ENCODE measurements around the gene KLHL29.

Gene KLHL29

DNA sequence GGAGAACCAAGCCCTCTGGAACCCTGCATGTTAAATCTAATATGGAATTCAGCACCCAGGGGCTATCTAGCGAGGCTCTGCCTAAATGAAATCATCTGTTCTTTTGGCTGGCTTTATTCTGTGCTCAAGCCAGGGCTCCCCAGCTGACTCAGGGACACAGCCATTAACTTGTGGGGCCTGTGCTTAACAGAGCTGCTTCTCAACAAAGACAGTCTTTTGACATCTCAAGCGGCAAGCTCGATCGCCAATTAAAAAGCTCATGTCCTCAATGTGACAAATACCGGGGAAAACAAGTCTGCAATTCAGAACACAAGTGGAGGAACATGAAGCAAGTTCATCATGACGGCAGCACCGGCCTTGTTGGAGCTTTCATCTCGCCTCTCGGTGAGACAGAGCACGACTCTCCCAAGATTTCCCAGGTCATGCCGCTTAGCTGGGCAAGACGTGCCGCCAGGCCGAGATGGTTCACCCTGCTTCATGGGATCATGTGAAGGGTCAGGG is 64.9 kb downstream of the KLHL29 start:
- DNase-seq (ENCODE audit: low read depth), result no peak
- TF ChIP-seq, protein P1, sequence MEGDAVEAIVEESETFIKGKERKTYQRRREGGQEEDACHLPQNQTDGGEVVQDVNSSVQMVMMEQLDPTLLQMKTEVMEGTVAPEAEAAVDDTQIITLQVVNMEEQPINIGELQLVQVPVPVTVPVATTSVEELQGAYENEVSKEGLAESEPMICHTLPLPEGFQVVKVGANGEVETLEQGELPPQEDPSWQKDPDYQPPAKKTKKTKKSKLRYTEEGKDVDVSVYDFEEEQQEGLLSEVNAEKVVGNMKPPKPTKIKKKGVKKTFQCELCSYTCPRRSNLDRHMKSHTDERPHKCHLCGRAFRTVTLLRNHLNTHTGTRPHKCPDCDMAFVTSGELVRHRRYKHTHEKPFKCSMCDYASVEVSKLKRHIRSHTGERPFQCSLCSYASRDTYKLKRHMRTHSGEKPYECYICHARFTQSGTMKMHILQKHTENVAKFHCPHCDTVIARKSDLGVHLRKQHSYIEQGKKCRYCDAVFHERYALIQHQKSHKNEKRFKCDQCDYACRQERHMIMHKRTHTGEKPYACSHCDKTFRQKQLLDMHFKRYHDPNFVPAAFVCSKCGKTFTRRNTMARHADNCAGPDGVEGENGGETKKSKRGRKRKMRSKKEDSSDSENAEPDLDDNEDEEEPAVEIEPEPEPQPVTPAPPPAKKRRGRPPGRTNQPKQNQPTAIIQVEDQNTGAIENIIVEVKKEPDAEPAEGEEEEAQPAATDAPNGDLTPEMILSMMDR (IDR thresholded peaks at IDR 0.05; ENCODE audit: low read depth, low read length, missing control alignments), result no peak

DNA sequence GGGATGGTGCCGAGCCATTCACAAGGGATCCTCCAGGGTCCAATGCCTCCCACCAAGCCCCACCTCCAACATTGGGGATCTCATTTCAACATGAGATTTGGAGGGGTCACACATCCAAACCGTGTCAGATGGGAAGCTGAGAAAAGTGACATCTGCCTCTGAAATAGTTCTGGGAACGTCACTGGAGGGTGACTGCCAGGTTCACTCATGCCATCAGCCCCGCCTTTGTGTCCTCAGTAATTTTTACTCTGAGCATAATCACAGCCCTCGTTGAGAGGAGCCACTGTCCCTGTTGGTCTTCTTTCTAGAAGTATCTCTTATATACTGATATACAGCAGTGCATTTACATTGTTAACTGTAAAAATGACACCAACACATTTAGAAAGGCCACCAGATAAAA is 67.4 kb downstream of the KLHL29 start:
- no peak for DNase-seq (ENCODE audit: low read depth)
- H3K4me3 ChIP-seq (ENCODE audit: low read depth, low read length), result no peak overlapping the region
- TF ChIP-seq, protein P1 (IDR thresholded peaks at IDR 0.05; ENCODE audit: low read depth, low read length, missing control alignments), result no peak

More for the DNA sequence above, 64.9 kb downstream of the KLHL29 start:
- H3K4me3 ChIP-seq (ENCODE audit: low read depth, low read length), result no peak overlapping the region

DNA sequence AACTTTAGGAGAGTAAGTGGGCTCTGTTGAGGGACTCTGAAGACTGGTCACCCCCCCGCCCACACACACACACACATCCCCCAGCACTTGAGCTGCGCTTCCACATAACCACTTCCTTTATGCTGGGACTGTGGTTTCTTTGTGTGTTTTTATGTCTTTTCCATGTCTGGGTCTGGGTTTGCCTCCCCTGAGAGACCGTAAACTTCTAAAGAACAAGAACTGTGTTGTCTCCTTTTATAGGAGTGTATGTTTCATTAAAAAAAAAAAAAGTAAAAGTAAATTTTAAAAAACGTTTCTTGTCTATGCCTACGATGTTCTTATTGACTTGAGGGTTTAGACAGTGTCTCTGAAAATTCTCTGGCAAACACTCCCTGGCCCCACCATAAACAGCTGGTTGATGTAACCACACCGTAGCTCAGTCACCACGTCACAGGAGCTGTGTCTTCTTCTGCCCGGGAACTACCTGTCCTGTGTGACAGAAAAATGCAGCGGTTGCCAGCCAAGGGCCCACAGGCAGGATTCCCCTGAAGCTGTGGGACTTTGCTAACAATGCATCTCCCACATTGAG is 68.0 kb downstream of the KLHL29 start:
- TF ChIP-seq, protein P1 (IDR thresholded peaks at IDR 0.05; ENCODE audit: low read depth, low read length, missing control alignments), result no peak
- H3K4me3 ChIP-seq (ENCODE audit: low read depth, low read length), result no peak overlapping the region
- DNase-seq (ENCODE audit: low read depth), result no peak

DNA sequence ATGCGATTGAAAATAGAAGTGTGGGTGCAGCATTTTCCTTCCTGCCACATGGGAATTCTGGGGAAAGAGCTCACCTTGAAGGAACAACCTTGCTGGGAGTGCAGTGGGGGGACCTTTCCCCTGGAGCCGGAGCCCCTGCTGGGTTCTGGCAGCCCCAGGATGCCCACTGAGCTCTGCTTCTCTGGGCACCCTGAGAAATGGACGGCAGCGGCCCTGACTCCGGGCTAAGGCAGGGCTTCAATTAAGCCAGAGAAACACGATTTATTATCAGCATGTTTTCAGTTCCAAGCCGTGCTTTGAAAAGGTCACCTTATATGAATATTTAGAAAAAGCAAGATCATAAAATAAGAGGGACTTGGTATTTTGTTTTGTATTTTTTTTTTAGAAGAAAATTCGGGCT is 68.5 kb downstream of the KLHL29 start:
- H3K4me3 ChIP-seq (ENCODE audit: low read depth, low read length), result no peak overlapping the region
- TF ChIP-seq, protein P1 (IDR thresholded peaks at IDR 0.05; ENCODE audit: low read depth, low read length, missing control alignments), result no peak
- DNase-seq (ENCODE audit: low read depth), result no peak

DNA sequence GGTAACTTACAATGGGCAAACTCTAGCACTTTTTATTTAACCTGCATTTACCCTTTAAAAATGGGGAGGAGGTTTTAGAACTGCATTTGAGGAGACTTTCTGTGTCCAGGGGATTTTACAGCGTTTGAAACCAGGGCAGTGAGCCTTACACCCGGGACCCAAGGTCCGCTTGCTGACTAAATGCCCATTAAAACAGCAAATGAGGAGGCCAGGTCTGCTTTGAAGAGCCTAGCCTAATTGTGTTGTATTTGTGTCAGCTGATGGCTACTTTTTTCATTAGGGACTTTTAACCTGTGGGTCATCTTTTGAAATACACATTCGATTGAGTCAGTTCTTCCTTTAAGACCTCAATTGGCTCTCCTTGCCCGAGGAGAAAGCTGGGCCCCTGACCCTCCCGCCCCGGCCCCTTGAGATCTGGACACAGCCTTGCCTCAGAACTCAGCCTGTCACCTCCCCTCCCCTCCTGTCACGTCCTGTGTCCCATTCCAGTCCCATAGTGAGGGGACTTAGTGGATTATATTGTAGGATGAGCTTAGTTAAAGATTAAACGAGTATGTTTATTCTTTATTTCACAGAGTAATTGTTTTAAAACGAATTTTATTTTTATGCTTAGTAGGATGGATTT is 69.0 kb downstream of the KLHL29 start:
- no peak for DNase-seq (ENCODE audit: low read depth)
- TF ChIP-seq, protein P1 (IDR thresholded peaks at IDR 0.05; ENCODE audit: low read depth, low read length, missing control alignments), result no peak

DNA sequence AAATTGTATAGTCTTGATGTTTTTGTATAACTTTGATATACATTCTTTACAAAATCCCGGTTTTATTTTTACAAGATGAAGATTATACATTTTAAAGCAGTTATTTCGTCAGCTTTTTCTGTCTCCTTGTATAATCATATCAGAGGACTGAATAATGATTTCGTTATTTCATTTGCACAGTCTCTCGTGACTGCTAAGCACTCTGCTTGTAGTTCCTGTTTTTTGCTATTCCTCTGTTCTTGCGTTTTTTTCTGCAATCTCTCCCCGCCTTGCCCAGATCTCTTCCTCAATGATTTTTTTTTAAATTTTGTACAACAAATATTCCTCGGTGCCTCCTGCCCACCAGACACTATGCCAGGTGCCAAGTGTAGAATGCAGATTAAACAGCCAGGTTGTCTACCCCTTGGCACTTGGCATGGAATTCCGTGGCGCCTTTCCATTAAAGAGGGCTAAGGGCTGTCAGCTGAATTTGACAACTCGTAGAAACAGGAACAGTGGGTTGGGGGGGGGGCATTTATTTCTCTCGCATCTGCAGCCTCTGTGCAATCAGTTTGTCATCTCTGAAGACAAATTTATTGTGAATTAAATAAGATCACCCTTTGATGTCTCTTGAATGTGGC is 69.6 kb downstream of the KLHL29 start:
- TF ChIP-seq, protein P1 (IDR thresholded peaks at IDR 0.05; ENCODE audit: low read depth, low read length, missing control alignments), result no peak
- DNase-seq (ENCODE audit: low read depth), result no peak
- no peak overlapping the region for H3K4me3 ChIP-seq (ENCODE audit: low read depth, low read length)

More for the DNA sequence above, 69.0 kb downstream of the KLHL29 start:
- H3K4me3 ChIP-seq (ENCODE audit: low read depth, low read length), result no peak overlapping the region
